ENCODE data around the gene JPH4.

DNA sequence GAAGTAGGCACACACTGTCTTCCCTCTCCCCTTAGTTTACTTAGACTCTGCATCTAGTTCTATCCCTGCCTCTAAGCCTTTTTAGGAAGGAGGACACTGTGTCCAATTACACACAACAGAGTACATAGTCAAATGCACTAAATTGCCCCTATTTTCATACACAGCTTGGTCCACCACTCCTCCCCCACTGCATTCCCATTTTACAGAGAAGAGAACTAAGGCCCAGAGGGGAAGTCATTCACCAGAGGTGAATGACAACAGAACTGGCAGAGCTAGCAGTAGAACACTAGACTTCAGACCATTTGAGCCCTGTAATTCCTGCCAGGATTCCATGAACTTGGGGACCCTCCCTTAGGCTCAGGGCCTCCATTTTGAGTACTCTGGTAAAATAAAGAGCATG lies 1.1 kb upstream of the JPH4 start:
- no peak for TF ChIP-seq ZNF274 (IDR thresholded peaks at IDR 0.05; ENCODE audit: low read depth, low read length)
- no peak for TF ChIP-seq POLR2A (IDR thresholded peaks at IDR 0.05; ENCODE audit: borderline replicate concordance, extremely low read depth, insufficient read depth, insufficient read length)
- TF ChIP-seq, protein P1, sequence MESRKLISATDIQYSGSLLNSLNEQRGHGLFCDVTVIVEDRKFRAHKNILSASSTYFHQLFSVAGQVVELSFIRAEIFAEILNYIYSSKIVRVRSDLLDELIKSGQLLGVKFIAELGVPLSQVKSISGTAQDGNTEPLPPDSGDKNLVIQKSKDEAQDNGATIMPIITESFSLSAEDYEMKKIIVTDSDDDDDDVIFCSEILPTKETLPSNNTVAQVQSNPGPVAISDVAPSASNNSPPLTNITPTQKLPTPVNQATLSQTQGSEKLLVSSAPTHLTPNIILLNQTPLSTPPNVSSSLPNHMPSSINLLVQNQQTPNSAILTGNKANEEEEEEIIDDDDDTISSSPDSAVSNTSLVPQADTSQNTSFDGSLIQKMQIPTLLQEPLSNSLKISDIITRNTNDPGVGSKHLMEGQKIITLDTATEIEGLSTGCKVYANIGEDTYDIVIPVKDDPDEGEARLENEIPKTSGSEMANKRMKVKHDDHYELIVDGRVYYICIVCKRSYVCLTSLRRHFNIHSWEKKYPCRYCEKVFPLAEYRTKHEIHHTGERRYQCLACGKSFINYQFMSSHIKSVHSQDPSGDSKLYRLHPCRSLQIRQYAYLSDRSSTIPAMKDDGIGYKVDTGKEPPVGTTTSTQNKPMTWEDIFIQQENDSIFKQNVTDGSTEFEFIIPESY (IDR thresholded peaks at IDR 0.05; ENCODE audit: extremely low read depth, insufficient replicate concordance, low read length), result no peak
- no peak for TF ChIP-seq EZH2 (IDR thresholded peaks at IDR 0.05)
- TF ChIP-seq SIN3A (IDR thresholded peaks at IDR 0.05; ENCODE audit: low read depth), result no peak
